GM12878 (cell line): ENCODE data around the gene NRXN3. TPM values are rescaled to one million over a fixed set of nuclear protein-coding genes. Genes with fewer than 3 reads are reported as not detected.

ENCODE experiments used
- ATAC-seq: fragments of 200-7000 bp; cut with Tn5 transposase; 3 replicates; pipeline ENCODE4 v1.9.1; 2020; ENCODE audit warnings: mild to moderate bottlenecking, moderate library complexity
- BruUV-seq: library from RNA; stranded (reverse); fragments of 400-500 nt; replicated peaks from 2 replicates; lab custom pipeline; 2021; lab: Mats Ljungman, UMichigan
- CTCF ChIA-PET: fragments of 300-600 bp; sonication (Branson Sonifier 250); formaldehyde crosslinking; extraction: SDS; loops from one replicate; lab custom pipeline; 2021; ENCODE audit warnings: inconsistent platforms; lab: Yijun Ruan, JAX
- POLR2A ChIA-PET: fragments of 350-600 bp; formaldehyde crosslinking; extraction: SDS; loops from one replicate; lab custom pipeline; 2021; ENCODE audit warnings: inconsistent platforms; lab: Charles Lee
- RAD21 ChIA-PET: fragments of 300-600 bp; sonication (Branson Sonifier 250); formaldehyde crosslinking; loops from one replicate; lab custom pipeline; 2023; ENCODE audit warnings: antibody characterized with exemption; ENCODE audit not compliant: unreplicated experiment; lab: Charles Lee
- SMC1A ChIA-PET: fragments of 300-600 bp; sonication (Branson Sonifier 250); formaldehyde crosslinking; loops from one replicate; lab custom pipeline; 2023; ENCODE audit not compliant: unreplicated experiment, uncharacterized antibody; lab: Charles Lee
- DNase-seq: peaks from one replicate; pipeline ENCODE4 v3.0.0-alpha.2; 2011; ENCODE audit warnings: low read depth, low spot score
- FAIRE-seq: peaks from 3 replicates; lab custom pipeline; 2011; peaks lifted over from hg19 to GRCh38; lab: Jason Lieb, UNC
- H2AFZ ChIP-seq: 2 replicates; pipeline ENCODE4 v1.6.0; 2011; ENCODE audit warnings: low read depth, low read length, control low read depth; ENCODE audit not compliant: control insufficient read depth
- H3K27ac ChIP-seq: 2 replicates; pipeline ENCODE4 v1.5.1; 2011; ENCODE audit warnings: control low read depth; ENCODE audit not compliant: control insufficient read depth, insufficient read depth
- H3K27me3 ChIP-seq, 2 experiments: replicated peaks in 1 of 2; 2 replicates each; pipeline versions ENCODE4 v1.6.0 to v1.6.1; 2011; ENCODE audit warnings: low read length in 1 of 2; ENCODE audit not compliant: control insufficient read depth in 2 of 2, insufficient read depth in 2 of 2
- H3K36me3 ChIP-seq, 2 experiments: 2 replicates each; pipeline ENCODE4 v1.5.1; 2011; ENCODE audit warnings: low read length in 1 of 2; ENCODE audit not compliant: control insufficient read depth in 2 of 2, insufficient read depth in 2 of 2
- H3K4me1 ChIP-seq: 2 replicates; pipeline ENCODE4 v1.6.1; 2011; ENCODE audit warnings: mild to moderate bottlenecking, low read length, moderate library complexity, mixed read lengths; ENCODE audit not compliant: control insufficient read depth, insufficient read depth
- H3K4me2 ChIP-seq: 2 replicates; pipeline ENCODE4 v1.6.0; 2011; ENCODE audit warnings: control low read depth; ENCODE audit not compliant: control insufficient read depth, insufficient read depth
- H3K4me3 ChIP-seq: fragments of 200-600 bp; sonication (generic); 2 replicates; pipeline ENCODE4 v1.5.1; 2016
- H3K79me2 ChIP-seq: 2 replicates; pipeline ENCODE4 v1.6.0; 2011; ENCODE audit warnings: low read length; ENCODE audit not compliant: control insufficient read depth, insufficient read depth
- H3K9ac ChIP-seq: 2 replicates; pipeline ENCODE4 v1.8.0; 2011; ENCODE audit warnings: low read length, control low read depth, mixed read lengths; ENCODE audit not compliant: control insufficient read depth, insufficient read depth
- H3K9me3 ChIP-seq: replicated peaks from 3 replicates; pipeline ENCODE4 v1.5.1; 2011; ENCODE audit warnings: mild to moderate bottlenecking, low read length; ENCODE audit not compliant: control insufficient read depth, insufficient read depth
- H4K20me1 ChIP-seq: 2 replicates; pipeline ENCODE4 v1.6.0; 2011; ENCODE audit not compliant: control insufficient read depth, insufficient read depth
- CEBPZ ChIP-seq: fragments of 150-350 bp; IDR thresholded peaks from 2 replicates; pipeline ENCODE4 v1.6.1; 2016; ENCODE audit warnings: low read depth, low read length
- CREM ChIP-seq: IDR thresholded peaks from 2 replicates; pipeline ENCODE4 v1.6.1; 2014; ENCODE audit warnings: antibody characterized with exemption, low read depth
- FOXK2 ChIP-seq: fragments of 450-650 bp; IDR thresholded peaks from 2 replicates; pipeline ENCODE4 v1.6.1; 2017; ENCODE audit warnings: mild to moderate bottlenecking, moderate library complexity
- IKZF1 ChIP-seq: fragments of 450-650 bp; conservative IDR thresholded peaks from 2 replicates; pipeline ENCODE4 v1.6.1; 2017; ENCODE audit warnings: antibody characterized with exemption, mild to moderate bottlenecking
- JUNB ChIP-seq: IDR thresholded peaks from 2 replicates; pipeline ENCODE4 v1.6.1; 2016; ENCODE audit warnings: antibody characterized with exemption, mild to moderate bottlenecking
- KAT2A ChIP-seq: conservative IDR thresholded peaks from 2 replicates; pipeline ENCODE4 v1.6.1; 2011; ENCODE audit warnings: low read depth, low read length; ENCODE audit not compliant: control insufficient read depth
- MLLT1 ChIP-seq: fragments of 450-650 bp; IDR thresholded peaks from 2 replicates; pipeline ENCODE4 v1.6.1; 2016; ENCODE audit warnings: mild to moderate bottlenecking
- MTA3 ChIP-seq: IDR thresholded peaks from 2 replicates; pipeline ENCODE4 v1.6.1; 2012; ENCODE audit warnings: low read length, inconsistent platforms, borderline replicate concordance
- NFIC ChIP-seq: IDR thresholded peaks from 2 replicates; pipeline ENCODE4 v1.6.1; 2012; ENCODE audit warnings: low read depth, mild to moderate bottlenecking, inconsistent platforms, low read length, moderate library complexity
- POU2F2 ChIP-seq: IDR thresholded peaks from 3 replicates; pipeline ENCODE4 v1.6.1; 2011; ENCODE audit warnings: low read depth, mild to moderate bottlenecking, low read length, borderline replicate concordance
- RBBP5 ChIP-seq: fragments of 200-600 bp; sonication (generic); conservative IDR thresholded peaks from 2 replicates; pipeline ENCODE4 v1.6.1; 2016
- REST ChIP-seq: IDR thresholded peaks from 2 replicates; pipeline ENCODE4 v1.6.1; 2012; ENCODE audit warnings: mild to moderate bottlenecking, low read depth, low read length
- SUPT20H ChIP-seq: IDR thresholded peaks from 2 replicates; pipeline ENCODE4 v1.6.1; 2011; ENCODE audit warnings: low read depth, mild to moderate bottlenecking, low read length, moderate library complexity, borderline replicate concordance; ENCODE audit not compliant: control insufficient read depth
- ZNF217 ChIP-seq: fragments of 450-650 bp; IDR thresholded peaks from 2 replicates; pipeline ENCODE4 v1.6.1; 2017; ENCODE audit warnings: antibody characterized with exemption, mild to moderate bottlenecking
- WGBS: methylation state at CpG from one replicate; pipeline ENCODE4 v1.1.6; 2016; ENCODE audit warnings: low lambda C conversion rate; ENCODE audit not compliant: insufficient replicate concordance, insufficient coverage; ENCODE audit errors: missing lambda C conversion rate; 5-methylcytosine and 5-hydroxymethylcytosine counted together
- in situ Hi-C: fragments of 300-500 bp; cut with MboI; formaldehyde crosslinking; loops from 9 replicates; pipeline ENCODE4 v1.14.3; 2018; ENCODE audit warnings: mixed read lengths
- intact Hi-C: fragments of 100-400 bp; cut with micrococcal nuclease; formaldehyde crosslinking; loops from one replicate; pipeline ENCODE4 v1.14.2; 2022; ENCODE audit not compliant: unreplicated experiment
- polyA plus RNA-seq, 11 experiments: library from polyadenylated mRNA; depleted of rRNA in 4 of 11; unstranded in 6 of 11; stranded (reverse) in 5 of 11; fragments of >200 nt; fragmentation: Nextera tagmentation in 4 of 11; fragmentation: Illumina TruSeq in 1 of 11; extraction: Ambion mirVana in 4 of 11; extraction: Trizol in 1 of 11; gene quantifications; 1 replicate in 1 of 11; 2 replicates in 10 of 11; pipeline versions ENCODE4 v1.2.1 to v1.2.3, GENCODE V29; 2011 to 2016; ENCODE audit warnings: inconsistent platforms in 2 of 11, missing spikeins in 2 of 11, low read depth in 1 of 11
- total RNA-seq, 4 experiments: library from RNA; depleted of rRNA in 3 of 4; stranded (reverse); fragments of >200 nt in 3 of 4; fragmentation: Illumina TruSeq in 1 of 4; extraction: Trizol in 1 of 4; gene quantifications; 2 replicates each; pipeline versions ENCODE4 v1.2.1 to v1.2.3, GENCODE V29; 2013 to 2021

Gene NRXN3
- total and polyA plus RNA-seq, 10 of the 15 experiments (the other 5 are each of a cell fraction or from before 2014, with no cell fraction given): 0.52 to 3.3 (median 1.4) TPM

- ChIA-PET CTCF (no interaction called here), RAD21 (no interaction called here), POLR2A (no interaction called here), SMC1A (no interaction called here)
- DNase-seq (no peak), ATAC-seq (no peak), FAIRE-seq (no peak)
- Histone ChIP-seq H4K20me1 (no peaks in the 10 kb centered on the region), H3K9ac (no peak overlapping the region), H3K27me3 (no peaks in the 10 kb centered on the region), H3K79me2 (no peaks in the 10 kb centered on the region), H3K36me3 (no peaks in the 10 kb centered on the region), H3K9me3 (no peaks in the 10 kb centered on the region), H3K4me2 (no peak overlapping the region), H3K4me3 (no peak overlapping the region), H3K4me1 (no peaks in the 10 kb centered on the region), H2AFZ (no peak overlapping the region), H3K27ac (no peak overlapping the region)
- no TSS peak for BruUV-seq
- 0% methylated on average over 2 of the region's 2 CpGs for WGBS
- intact Hi-C loops (no loop called here), in situ Hi-C loops (no loop called here)
- TF ChIP-seq POU2F2 (no peak), SUPT20H (no peak), IKZF1 (no peak), MTA3 (no peak), CEBPZ (no peak), ZNF217 (no peak), REST (no peak), NFIC (no peak), KAT2A (no peak), JUNB (no peak), RBBP5 (no peak), FOXK2 (no peak), CREM (no peak), MLLT1 (no peak)
Observed at GRCh38 chr14:79090641-79091180, 920.5 kb downstream of the NRXN3 start.
